Lower leg skin (tissue), 4 donors: ENCODE measurements around the gene ASIC1. TPM values are rescaled to one million over a fixed set of nuclear protein-coding genes. Genes with fewer than 3 reads are reported as not detected.

ENCODE experiments used
- DNase-seq, 2 donors: peaks; one replicate each; pipeline ENCODE4 v3.0.0-alpha.2; 2019; ENCODE audit warnings: low spot score in 2 of 2
- H3K4me3 ChIP-seq: fragments of 200-600 bp; sonication (generic); 2 replicates; pipeline ENCODE4 v1.5.1; 2017; ENCODE audit warnings: mild to moderate bottlenecking, low read depth; ENCODE audit not compliant: poor library complexity, severe bottlenecking
- POLR2A ChIP-seq, 2 donors: fragments of 450-650 bp; IDR thresholded peaks; one replicate each; pipeline ENCODE4 v1.6.1; 2016 to 2017; ENCODE audit warnings: antibody characterized with exemption in 2 of 2, mild to moderate bottlenecking in 1 of 2, moderate library complexity in 1 of 2
- WGBS, 2 donors: methylation state at CpG; one replicate each; pipeline ENCODE4 v1.1.5; 2018; 5-methylcytosine and 5-hydroxymethylcytosine counted together
- intact Hi-C: fragments of 100-400 bp; cut with DNase I; formaldehyde crosslinking; loops from one replicate; pipeline ENCODE4 v1.15.0; 2023; ENCODE audit warnings: low total_unique reads
- total RNA-seq, 4 donors: library from RNA; depleted of rRNA; stranded (reverse); fragments of >200 nt; gene quantifications; one replicate each; pipeline ENCODE4 v1.1.0, GENCODE V29; 2016
- TF ChIP-seq, protein P1 (sequence below), 3 donors: fragments of 450-650 bp; IDR thresholded peaks; one replicate each; pipeline ENCODE4 v1.5.1; 2016; ENCODE audit warnings: antibody characterized with exemption in 3 of 3, mild to moderate bottlenecking in 3 of 3, moderate library complexity in 2 of 3

ASIC1 gene
- total RNA-seq, 4 donors from 2014 or later = 0.25 to 1.4 (median 0.42) TPM

DNA sequence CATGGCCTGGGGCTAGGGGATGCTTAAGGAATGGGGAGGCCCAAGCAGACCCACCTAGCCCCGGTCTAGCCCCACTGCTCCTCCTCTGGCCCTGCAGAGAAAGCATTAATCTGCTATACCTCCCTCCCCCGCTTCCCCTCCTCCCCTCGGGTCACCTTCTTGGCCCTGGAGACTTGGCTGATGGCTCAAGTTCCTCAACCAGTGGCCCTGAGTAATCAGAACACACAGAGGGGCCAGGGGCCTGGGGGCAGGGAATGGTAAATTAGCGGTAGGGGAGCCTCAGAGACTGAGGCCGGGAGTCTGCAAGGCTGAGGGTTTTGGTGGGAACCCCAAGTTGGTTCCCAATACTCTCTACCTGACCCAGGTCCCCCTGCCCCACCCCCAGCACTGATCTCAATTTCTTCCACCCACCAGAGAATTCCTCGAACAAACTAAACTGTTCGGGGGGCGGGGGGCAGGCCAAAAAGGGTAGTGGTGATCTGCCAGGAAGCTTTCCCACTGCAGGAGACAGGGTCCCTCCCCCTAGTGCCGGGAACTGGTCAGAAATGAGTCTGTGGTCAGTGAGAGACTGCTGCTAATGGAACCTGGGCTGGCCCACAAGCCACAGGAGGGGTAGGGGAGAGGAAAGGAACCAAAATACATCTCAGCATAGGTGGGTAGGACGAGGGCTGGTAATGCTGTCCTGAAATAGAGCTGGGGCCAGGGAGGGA, 15.0 kb downstream of the ASIC1 start:
- TF ChIP-seq, protein P1, sequence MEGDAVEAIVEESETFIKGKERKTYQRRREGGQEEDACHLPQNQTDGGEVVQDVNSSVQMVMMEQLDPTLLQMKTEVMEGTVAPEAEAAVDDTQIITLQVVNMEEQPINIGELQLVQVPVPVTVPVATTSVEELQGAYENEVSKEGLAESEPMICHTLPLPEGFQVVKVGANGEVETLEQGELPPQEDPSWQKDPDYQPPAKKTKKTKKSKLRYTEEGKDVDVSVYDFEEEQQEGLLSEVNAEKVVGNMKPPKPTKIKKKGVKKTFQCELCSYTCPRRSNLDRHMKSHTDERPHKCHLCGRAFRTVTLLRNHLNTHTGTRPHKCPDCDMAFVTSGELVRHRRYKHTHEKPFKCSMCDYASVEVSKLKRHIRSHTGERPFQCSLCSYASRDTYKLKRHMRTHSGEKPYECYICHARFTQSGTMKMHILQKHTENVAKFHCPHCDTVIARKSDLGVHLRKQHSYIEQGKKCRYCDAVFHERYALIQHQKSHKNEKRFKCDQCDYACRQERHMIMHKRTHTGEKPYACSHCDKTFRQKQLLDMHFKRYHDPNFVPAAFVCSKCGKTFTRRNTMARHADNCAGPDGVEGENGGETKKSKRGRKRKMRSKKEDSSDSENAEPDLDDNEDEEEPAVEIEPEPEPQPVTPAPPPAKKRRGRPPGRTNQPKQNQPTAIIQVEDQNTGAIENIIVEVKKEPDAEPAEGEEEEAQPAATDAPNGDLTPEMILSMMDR (IDR thresholded peaks at IDR 0.05) = no peak
- TF ChIP-seq POLR2A (IDR thresholded peaks at IDR 0.05) = no peak
- intact Hi-C loops = loop anchor here (5.0 kb wide), 1 partner anchor 205 kb away; no protein-coding TSS in a partner anchor
- H3K4me3 ChIP-seq = no peak overlapping the region
- no peak for DNase-seq
- 78 to 79% methylated on average over 10 of the region's 10 CpGs for WGBS, 2 donors

DNA sequence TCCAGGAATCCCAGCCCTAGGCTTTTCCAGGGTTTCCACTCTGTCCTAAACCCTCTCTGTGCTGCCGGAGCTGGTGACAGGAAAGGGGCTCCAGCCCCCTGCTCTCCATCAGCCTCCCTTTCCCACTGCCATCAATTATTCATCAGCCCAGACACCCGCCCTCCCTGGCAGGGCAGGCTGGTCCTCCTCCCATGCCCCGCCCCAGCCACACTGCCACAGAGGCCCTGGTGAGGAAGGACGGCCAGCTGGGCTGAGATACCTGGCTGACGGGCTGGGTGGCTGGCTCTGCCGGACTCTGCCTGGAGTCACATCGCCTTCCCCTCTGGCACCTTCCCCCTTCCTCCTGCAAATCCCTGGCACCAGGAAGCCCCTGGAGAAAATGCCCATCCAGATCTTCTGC, 15.8 kb downstream of the ASIC1 start:
- WGBS, 2 donors = 58 to 73% methylated on average over 7 of the region's 7 CpGs
- intact Hi-C loops = loop anchor here (5.0 kb wide), 1 partner anchor 206 kb away; no protein-coding TSS in a partner anchor
- DNase-seq = no peak
- no peak for TF ChIP-seq POLR2A (IDR thresholded peaks at IDR 0.05)
- TF ChIP-seq, protein P1 (IDR thresholded peaks at IDR 0.05) = no peak
- H3K4me3 ChIP-seq = no peak overlapping the region

DNA sequence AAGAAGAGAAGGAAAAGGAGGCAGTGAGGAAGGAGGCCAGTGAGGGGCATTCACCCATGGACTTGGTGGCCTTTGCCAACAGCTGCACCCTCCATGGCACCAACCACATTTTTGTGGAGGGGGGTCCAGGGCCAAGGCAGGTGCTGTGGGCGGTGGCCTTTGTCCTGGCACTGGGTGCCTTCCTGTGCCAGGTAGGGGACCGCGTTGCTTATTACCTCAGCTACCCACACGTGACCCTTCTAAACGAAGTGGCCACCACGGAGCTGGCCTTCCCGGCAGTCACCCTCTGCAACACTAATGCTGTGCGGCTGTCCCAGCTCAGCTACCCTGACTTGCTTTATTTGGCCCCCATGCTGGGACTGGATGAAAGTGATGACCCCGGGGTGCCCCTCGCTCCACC, 16.3 kb downstream of the ASIC1 start:
- WGBS, 2 donors = 91 to 93% methylated on average over 8 to 10 of the region's 10 CpGs
- intact Hi-C loops = loop anchor here (5.0 kb wide), 1 partner anchor 206 kb away; no protein-coding TSS in a partner anchor
- no peak for TF ChIP-seq POLR2A (IDR thresholded peaks at IDR 0.05)
- TF ChIP-seq, protein P1 (IDR thresholded peaks at IDR 0.05) = no peak
- no peak overlapping the region for H3K4me3 ChIP-seq
- no peak for DNase-seq

DNA sequence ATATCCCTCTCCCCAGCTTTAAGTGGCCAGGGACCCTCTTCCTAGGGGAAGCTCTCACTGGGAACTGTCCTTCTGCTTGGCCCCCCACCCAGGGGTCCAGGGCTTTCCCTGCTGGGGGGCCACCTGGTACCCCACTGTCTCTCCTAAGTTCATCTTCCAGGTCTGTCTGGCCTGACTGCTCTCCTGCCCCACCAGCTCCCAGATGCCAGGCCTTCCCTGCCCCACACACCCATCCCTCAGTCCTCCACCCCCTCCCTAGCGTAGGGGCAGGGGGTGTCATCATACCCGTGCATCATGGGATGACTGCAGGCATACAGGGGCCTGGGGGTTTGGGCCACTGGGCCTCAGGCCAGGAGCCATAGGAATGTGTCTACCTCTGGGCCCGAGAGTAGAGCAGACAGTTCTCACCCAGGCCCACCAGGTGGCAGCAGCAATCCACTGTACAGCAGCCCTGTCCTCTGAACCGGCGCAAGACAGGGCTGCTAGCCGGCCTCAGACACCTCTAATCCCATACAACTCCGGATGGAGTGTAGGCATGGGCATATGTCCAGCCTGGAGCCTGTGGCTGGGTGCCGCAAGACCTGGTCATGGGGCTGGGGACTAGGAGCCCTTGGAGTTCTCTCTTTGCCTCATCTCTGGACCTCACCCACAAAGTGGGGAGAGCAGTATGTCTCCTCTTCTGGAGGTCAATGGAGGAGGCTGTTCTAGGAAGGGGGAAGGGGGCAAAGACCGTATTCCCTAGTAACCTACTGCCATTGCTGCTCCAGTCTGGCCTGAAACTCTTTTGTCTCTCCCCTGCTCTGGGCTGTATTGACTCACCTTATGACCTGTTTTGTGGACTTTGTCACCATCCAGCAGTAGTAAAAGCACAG, 17.8 kb downstream of the ASIC1 start:
- DNase-seq = peak; percentile 77 to 97
- 3 to 6% methylated on average over 9 of the region's 9 CpGs for WGBS, 2 donors
- TF ChIP-seq POLR2A (IDR thresholded peaks at IDR 0.05) = no peak
- TF ChIP-seq, protein P1 (IDR thresholded peaks at IDR 0.05) = peak in 2 of 3 donors; percentile 55 to 93
- intact Hi-C loops = loop anchor here (5.0 kb wide), 2 partner anchors 102 to 208 kb away; no protein-coding TSS in a partner anchor
- no peak overlapping the region for H3K4me3 ChIP-seq

DNA sequence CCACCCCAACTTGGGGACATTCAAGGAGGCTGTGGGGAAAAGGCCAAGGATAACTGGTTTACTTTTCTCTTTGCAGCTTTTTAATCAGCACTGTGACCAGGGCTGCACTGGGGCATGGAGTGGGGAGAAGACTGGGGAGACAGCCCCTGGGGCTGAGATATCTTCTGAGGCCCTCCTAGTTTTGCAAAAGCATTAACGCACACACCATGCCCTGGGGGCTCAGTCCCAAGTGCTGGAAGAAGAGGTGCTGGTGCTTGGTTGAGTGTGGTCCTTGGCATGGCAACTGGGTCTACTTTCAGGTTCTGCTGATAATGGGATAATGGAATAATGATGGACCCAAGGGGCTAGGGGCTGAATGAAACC, 18.4 kb downstream of the ASIC1 start:
- no peak overlapping the region for H3K4me3 ChIP-seq
- intact Hi-C loops = loop anchor here (5.0 kb wide), 1 partner anchor 102 kb away; no protein-coding TSS in a partner anchor
- no peak for TF ChIP-seq POLR2A (IDR thresholded peaks at IDR 0.05)
- TF ChIP-seq, protein P1 (IDR thresholded peaks at IDR 0.05) = no peak
- no peak for DNase-seq
- 50 to 77% methylated on average over 1 of the region's 1 CpG for WGBS, 2 donors
